Fibroblast of the aortic adventitia (primary cell): ENCODE measurements around the gene CEACAM18. TPM values are rescaled to one million over a fixed set of nuclear protein-coding genes. Genes with fewer than 3 reads are reported as not detected.
"Not testable (repeated sequence)": the region's sequence is repeated elsewhere in the genome, so short reads cannot be mapped to it uniquely, and the experiment has no call there.

Source experiments
- DNase-seq: peaks from one replicate; pipeline ENCODE4 v3.0.0-alpha.2; 2010; ENCODE audit warnings: low read depth
- H3K4me3 ChIP-seq: 2 replicates; pipeline ENCODE4 v1.5.1; 2011; ENCODE audit warnings: low read depth, mild to moderate bottlenecking, control low read depth, low read length, moderate library complexity
- CTCF ChIP-seq: IDR thresholded peaks from 2 replicates; pipeline ENCODE4 v1.5.1; 2011; ENCODE audit warnings: mild to moderate bottlenecking, low read length, control low read depth, inconsistent platforms; ENCODE audit not compliant: insufficient read depth
- total RNA-seq: library from RNA; depleted of rRNA; stranded (reverse); fragments of >200 nt; gene quantifications from 2 replicates; pipeline ENCODE4 v1.2.3, GENCODE V29; 2012; ENCODE audit warnings: low replicate concordance

The CEACAM18 gene
- total RNA-seq, 1 donor: not detected

GRCh38 chr19:51462276-51462675, 16.1 kb upstream of the CEACAM18 start:
- H3K4me3 ChIP-seq: no peak overlapping the region
- DNase-seq: no peak
- TF ChIP-seq CTCF: no peak

- no peak for DNase-seq
- TF ChIP-seq CTCF: no peak
Observed at GRCh38 chr19:51462681-51463080, 15.7 kb upstream of the CEACAM18 start.

GRCh38 chr19:51463976-51464581, 14.3 kb upstream of the CEACAM18 start:
- not testable (repeated sequence) for DNase-seq, H3K4me3 ChIP-seq

More at GRCh38 chr19:51462681-51463080, 15.7 kb upstream of the CEACAM18 start:
- H3K4me3 ChIP-seq: no peak overlapping the region

- DNase-seq: no peak
- TF ChIP-seq CTCF: no peak
Observed at GRCh38 chr19:51466723-51467122, 11.6 kb upstream of the CEACAM18 start.

GRCh38 chr19:51467864-51468544, 10.3 kb upstream of the CEACAM18 start:
- no peak overlapping the region for H3K4me3 ChIP-seq
- TF ChIP-seq CTCF: no peak
- DNase-seq: no peak

More at GRCh38 chr19:51466723-51467122, 11.6 kb upstream of the CEACAM18 start:
- no peak overlapping the region for H3K4me3 ChIP-seq

- no peak overlapping the region for H3K4me3 ChIP-seq
- TF ChIP-seq CTCF: no peak
- DNase-seq: no peak
Observed at GRCh38 chr19:51468545-51468920, 9.8 kb upstream of the CEACAM18 start.

- TF ChIP-seq CTCF: no peak
- H3K4me3 ChIP-seq: no peak overlapping the region
- DNase-seq: no peak
Observed at GRCh38 chr19:51469162-51469561, 9.2 kb upstream of the CEACAM18 start.
